Neutrophil (primary cell): ENCODE data around the gene DCTN5.
"Not testable (repeated sequence)": the region's sequence is repeated elsewhere in the genome, so short reads cannot be mapped to it uniquely, and the experiment has no call there.

Source experiments
- H3K27ac ChIP-seq: fragments of 200-600 bp; sonication (generic); 2 replicates; pipeline ENCODE4 v1.5.1; 2016; ENCODE audit warnings: mild to moderate bottlenecking, moderate library complexity
- H3K27me3 ChIP-seq: fragments of 200-600 bp; sonication (generic); 2 replicates; pipeline ENCODE4 v1.6.0; 2016; ENCODE audit warnings: mild to moderate bottlenecking
- H3K36me3 ChIP-seq: fragments of 200-600 bp; sonication (generic); 2 replicates; pipeline ENCODE4 v1.5.1; 2017
- H3K4me1 ChIP-seq, 2 experiments: fragments of 200-600 bp in 1 of 2; sonication (generic) in 1 of 2; 1 replicate in 1 of 2; 2 replicates in 1 of 2; pipeline versions ENCODE4 v1.5.1 to v1.6.1; 2013 to 2016; ENCODE audit warnings: low read depth in 1 of 2, low read length in 1 of 2, mild to moderate bottlenecking in 1 of 2, moderate library complexity in 1 of 2; ENCODE audit not compliant: control insufficient read depth in 1 of 2, insufficient read depth in 1 of 2
- H3K4me3 ChIP-seq, 2 experiments: fragments of 200-600 bp in 1 of 2; sonication (generic) in 1 of 2; 1 replicate in 1 of 2; 2 replicates in 1 of 2; pipeline ENCODE4 v1.5.1; 2013 to 2016; ENCODE audit warnings: low read depth in 1 of 2, low read length in 1 of 2, mild to moderate bottlenecking in 1 of 2, moderate library complexity in 1 of 2
- H3K9me3 ChIP-seq: fragments of 200-600 bp; sonication (generic); 2 replicates; pipeline ENCODE4 v1.5.1; 2016
- TF ChIP-seq, protein P1 (sequence below): fragments of 200-600 bp; sonication (generic); IDR thresholded peaks from 2 replicates; pipeline ENCODE4 v1.5.1; 2016; ENCODE audit warnings: antibody characterized with exemption

DCTN5 gene

DNA sequence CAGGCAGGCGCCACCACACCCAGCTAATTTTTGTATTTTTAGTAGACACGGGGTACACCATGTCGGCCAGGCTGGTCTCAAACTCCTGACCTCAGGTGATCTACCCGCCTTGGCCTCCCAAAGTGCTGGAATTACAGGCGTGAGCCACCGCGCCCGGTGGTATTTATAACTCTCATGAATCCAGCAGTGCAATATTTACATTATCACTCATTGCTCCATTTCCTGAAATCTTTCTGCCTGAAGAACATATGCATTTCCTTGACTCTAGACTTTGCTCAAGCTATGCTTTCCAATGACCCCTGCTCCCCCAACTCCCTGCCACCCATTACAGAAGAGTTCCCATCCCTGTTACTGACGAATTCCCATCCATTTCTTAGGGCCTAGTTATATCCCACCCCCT lies 25.5 kb upstream of the DCTN5 start:
- H3K27ac ChIP-seq = no peak overlapping the region
- H3K36me3 ChIP-seq = peaks cover 14% of the 10 kb centered on the region
- H3K9me3 ChIP-seq = no peaks in the 10 kb centered on the region
- no peaks in the 10 kb centered on the region for H3K27me3 ChIP-seq
- no peak overlapping the region for H3K4me3 ChIP-seq
- TF ChIP-seq, protein P1, sequence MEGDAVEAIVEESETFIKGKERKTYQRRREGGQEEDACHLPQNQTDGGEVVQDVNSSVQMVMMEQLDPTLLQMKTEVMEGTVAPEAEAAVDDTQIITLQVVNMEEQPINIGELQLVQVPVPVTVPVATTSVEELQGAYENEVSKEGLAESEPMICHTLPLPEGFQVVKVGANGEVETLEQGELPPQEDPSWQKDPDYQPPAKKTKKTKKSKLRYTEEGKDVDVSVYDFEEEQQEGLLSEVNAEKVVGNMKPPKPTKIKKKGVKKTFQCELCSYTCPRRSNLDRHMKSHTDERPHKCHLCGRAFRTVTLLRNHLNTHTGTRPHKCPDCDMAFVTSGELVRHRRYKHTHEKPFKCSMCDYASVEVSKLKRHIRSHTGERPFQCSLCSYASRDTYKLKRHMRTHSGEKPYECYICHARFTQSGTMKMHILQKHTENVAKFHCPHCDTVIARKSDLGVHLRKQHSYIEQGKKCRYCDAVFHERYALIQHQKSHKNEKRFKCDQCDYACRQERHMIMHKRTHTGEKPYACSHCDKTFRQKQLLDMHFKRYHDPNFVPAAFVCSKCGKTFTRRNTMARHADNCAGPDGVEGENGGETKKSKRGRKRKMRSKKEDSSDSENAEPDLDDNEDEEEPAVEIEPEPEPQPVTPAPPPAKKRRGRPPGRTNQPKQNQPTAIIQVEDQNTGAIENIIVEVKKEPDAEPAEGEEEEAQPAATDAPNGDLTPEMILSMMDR = no peak
- H3K4me1 ChIP-seq = no peaks in the 10 kb centered on the region

DNA sequence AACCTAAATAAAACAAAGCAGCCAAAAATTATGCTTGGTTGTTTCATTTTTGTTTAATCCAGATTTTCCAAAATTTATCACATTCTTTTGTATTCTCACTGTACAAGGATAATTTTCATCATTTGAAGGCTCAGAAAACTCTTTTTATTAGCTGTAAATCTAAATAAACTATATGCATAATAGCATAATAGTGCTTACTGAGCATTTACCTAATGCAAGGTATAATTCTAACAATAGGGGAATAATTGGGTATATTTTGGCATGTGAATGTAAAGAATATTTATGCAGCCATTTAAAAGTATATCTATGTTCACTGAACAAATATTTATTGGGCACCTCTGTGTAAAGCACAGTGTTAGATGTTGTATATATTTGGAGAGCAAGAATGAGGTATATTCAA lies 17.2 kb upstream of the DCTN5 start:
- Histone ChIP-seq H3K27me3 (no peaks in the 10 kb centered on the region), H3K4me1 (no peaks in the 10 kb centered on the region), H3K4me3 (no peak overlapping the region), H3K36me3 (peaks cover 54% of the 10 kb centered on the region), H3K27ac (no peak overlapping the region), H3K9me3 (no peaks in the 10 kb centered on the region)
- TF ChIP-seq, protein P1 = no peak

DNA sequence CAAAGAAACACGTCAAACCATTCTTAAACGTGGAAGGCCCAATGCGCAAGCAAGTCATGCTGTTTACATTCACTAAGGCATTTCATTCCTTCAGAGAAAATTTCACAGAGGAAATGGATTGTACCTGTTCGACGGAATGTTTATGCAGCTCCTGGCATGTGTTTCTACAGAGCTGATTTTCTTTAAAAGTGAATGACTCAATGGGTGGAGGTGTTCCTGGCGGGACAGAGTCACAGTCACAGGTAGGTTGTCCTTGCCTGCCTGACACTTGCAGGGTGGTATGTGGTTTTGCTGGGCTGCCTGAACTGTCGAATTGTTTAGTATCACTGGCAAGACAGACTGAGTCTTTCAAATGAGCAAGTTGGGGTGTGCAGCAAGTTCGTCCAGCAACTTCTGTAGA lies 11.8 kb upstream of the DCTN5 start:
- no peaks in the 10 kb centered on the region for H3K27me3 ChIP-seq
- no peak overlapping the region for H3K4me3 ChIP-seq
- H3K9me3 ChIP-seq = no peaks in the 10 kb centered on the region
- no peak overlapping the region for H3K27ac ChIP-seq
- H3K4me1 ChIP-seq = no peaks in the 10 kb centered on the region
- H3K36me3 ChIP-seq = peaks cover 25% of the 10 kb centered on the region
- TF ChIP-seq, protein P1 = no peak

DNA sequence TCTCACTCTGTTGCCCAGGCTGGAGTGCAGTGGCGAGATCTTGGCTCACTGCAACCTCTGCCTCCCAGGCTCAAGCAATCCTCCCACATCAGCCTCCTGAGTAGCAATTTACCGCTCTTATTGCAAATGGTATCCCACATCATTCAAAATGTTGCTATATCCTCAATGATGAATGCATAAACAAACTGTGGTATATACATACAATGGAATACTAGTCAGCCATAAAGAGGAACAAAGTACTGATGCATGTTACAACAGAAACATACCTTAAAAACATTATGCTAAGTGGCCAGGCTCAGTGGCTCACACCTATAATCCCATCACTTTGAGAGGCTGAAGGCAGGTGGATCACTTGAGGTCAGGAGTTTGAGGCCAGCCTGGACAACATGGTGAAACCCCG lies 9.4 kb upstream of the DCTN5 start:
- peaks cover 19% of the 10 kb centered on the region for H3K36me3 ChIP-seq
- not testable (repeated sequence) for H3K4me3 ChIP-seq, H3K4me1 ChIP-seq, H3K27me3 ChIP-seq, H3K9me3 ChIP-seq, H3K27ac ChIP-seq

DNA sequence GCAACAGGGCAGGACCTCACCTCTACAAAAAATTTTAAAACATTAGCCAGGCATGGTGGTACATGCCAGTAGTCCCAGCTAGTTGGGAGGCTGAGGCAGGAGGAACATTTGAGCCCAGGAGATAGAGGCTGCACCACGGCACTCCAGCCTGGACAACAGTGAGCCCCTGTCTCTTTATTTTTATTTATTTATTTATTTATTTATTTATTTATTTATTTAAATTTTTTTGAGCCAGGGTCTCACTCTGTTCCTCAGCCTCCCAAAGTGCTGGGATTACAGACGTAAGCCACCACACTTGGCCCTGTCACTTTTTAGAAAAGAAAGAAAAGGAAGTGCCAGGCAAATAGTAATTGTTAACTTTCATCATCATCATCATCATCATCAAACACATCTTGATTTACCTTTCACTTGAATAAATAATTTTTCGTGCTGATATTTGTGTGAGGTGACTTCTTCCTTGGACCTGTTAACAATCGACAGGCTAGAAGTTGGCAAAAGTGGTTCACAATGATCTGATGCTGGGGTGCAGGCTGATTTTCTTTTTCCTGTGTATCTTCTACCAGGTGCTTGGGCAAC lies 6.7 kb upstream of the DCTN5 start:
- H3K27me3 ChIP-seq = no peaks in the 10 kb centered on the region
- H3K4me3 ChIP-seq = no peak overlapping the region
- H3K9me3 ChIP-seq = no peaks in the 10 kb centered on the region
- H3K36me3 ChIP-seq = peaks cover 14% of the 10 kb centered on the region
- no peak overlapping the region for H3K27ac ChIP-seq
- TF ChIP-seq, protein P1 = no peak
- no peaks in the 10 kb centered on the region for H3K4me1 ChIP-seq

DNA sequence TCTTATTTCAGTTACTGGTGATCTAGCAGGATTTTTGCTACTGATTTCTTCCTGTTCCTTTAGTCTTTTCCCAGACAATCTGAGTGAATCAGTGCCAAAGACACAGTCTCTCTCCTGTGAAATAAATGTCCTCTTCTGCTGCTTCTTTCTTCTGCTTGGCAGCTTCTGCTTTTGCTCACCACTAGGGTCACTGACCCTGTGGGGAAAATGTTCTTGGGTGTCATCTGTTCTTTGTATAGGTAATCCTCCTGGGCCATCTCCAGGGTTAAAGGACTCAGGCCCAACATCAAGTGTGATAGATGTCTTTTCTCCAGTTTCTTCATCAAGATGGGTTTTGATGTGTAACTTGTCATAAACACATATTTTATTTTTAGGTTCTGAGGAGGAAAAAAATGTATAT lies 5.3 kb upstream of the DCTN5 start:
- no peak overlapping the region for H3K4me3 ChIP-seq
- TF ChIP-seq, protein P1 = no peak
- H3K36me3 ChIP-seq = peaks cover 10% of the 10 kb centered on the region
- peaks cover 9 to 10% of the 10 kb centered on the region in 2 experiments for H3K4me1 ChIP-seq
- H3K27me3 ChIP-seq = no peaks in the 10 kb centered on the region
- no peaks in the 10 kb centered on the region for H3K9me3 ChIP-seq
- H3K27ac ChIP-seq = no peak overlapping the region
